Cardiac fibroblast (primary cell): ENCODE results near the gene NETO1.

Experiments
- DNase-seq, 2 donors: peaks; one replicate each; pipeline versions ENCODE4 v3.0.0 to v3.0.0-alpha.2; 2010; ENCODE audit warnings: low read depth in 2 of 2
- H3K4me3 ChIP-seq, 2 donors: replicated peaks in 1 of 2; 1 replicate in 1 of 2; 2 replicates in 1 of 2; pipeline ENCODE4 v1.5.1; 2011; ENCODE audit warnings: low read depth in 2 of 2, low read length in 2 of 2, mild to moderate bottlenecking in 2 of 2, moderate library complexity in 1 of 2
- CTCF ChIP-seq: IDR thresholded peaks from one replicate; pipeline ENCODE4 v1.5.1; 2011; ENCODE audit warnings: low read depth, mild to moderate bottlenecking, low read length, inconsistent platforms

NETO1 gene

DNA sequence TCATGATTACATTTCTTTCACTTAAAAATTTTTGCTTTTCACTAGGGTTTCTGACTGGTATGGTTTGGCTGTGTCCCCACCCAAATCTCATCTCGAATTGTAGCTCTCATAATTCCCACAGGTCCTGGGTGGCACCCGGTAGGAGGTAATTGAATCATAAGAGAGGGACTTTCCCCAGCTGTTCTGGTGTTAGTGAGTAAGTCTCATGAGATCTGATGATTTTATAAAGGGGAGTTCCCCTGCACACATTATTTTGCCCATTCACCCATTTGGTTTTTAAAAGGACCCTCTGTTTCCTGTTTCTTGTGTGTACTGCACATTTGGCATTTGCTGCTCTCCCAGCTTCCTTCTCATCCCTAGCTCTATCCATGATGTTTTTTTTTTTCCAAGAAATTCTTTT is 27.8 kb upstream of the NETO1 start:
- peak in 1 of 2 donors; percentile 7 for DNase-seq
- TF ChIP-seq CTCF = no peak
- no peak overlapping the region for H3K4me3 ChIP-seq

- DNase-seq = no peak
- no peak for TF ChIP-seq CTCF
- H3K4me3 ChIP-seq = no peak overlapping the region
Observed at GRCh38 chr18:72878561-72878960, 10.8 kb upstream of the NETO1 start.

GRCh38 chr18:72878143-72878542 is 10.4 kb upstream of the NETO1 start:
- no peak for DNase-seq
- no peak for TF ChIP-seq CTCF
- H3K4me3 ChIP-seq = no peak overlapping the region

DNA sequence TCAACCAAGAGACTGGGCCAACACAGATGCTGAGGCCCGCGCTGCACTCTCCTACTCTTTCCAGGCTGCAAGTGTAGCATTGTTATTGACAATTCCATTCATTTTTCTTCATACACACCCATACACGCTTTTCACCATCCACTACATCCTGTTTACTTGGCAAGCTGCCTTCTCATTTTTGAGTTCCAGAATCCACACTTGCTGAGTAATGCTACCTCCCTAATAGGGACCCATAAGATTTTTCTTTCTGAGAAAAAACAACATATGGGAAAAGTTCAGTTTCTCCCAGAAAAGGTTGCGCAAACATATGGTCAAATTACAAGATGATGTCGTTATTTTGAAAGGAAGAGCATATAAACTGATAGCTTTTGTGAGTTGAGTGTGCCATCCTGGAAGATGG is 3.3 kb upstream of the NETO1 start:
- H3K4me3 ChIP-seq = no peak overlapping the region
- DNase-seq = peak; percentile 36 to 61
- no peak for TF ChIP-seq CTCF

DNA sequence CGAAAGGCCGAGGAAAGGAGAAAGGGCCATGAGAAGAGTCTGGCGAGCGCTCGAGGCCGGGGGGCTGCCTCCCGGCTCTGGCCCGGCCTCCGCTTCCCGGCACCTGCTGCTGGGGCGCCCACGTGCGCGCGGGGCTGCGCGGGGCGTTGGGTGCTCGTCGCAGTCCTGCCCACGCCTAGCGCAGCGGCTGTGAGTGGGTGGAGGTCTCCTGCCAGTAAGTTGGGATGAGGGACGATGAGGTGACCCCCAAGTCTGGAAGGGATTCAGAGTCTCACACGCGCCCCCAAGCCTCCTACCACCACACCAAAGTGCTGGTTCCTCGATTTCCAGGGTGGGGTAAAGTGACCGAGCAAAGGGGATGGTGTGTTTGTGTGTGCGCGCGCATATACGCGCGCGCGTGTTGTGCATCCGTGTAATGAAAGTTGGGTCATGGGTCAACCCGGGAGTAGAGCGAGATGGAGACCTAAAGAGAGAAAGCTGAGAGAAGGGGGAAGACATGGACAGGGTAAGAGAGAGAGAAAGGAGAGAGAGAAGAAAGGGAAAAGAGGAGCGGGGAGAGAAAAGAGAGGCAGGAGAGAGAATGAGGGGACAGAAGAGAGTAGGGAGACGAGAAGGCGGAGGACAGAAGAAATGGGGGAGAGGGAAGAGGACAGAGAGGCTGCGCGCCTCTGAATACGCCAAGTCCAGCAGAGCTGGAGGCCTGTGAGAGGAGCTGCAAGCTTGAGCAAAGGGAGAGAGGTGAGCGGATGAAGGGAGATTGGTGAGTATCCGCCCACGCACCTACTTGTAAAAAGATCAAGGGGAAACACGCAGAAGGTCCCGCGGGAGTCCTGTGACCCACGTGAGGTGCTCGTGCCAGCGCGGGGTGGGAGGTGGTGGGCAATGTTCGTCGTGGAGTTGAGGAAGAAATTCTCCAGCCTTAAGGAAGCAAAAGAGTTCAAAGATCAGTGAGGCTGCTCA is 1.7 kb upstream of the NETO1 start:
- no peak for DNase-seq
- TF ChIP-seq CTCF = no peak
- H3K4me3 ChIP-seq = peak overlapping the region in 1 of 2 donors; percentile 42

- TF ChIP-seq CTCF = no peak
- H3K4me3 ChIP-seq = peak overlapping the region; percentile 35 to 42
- no peak for DNase-seq
Observed at GRCh38 chr18:72868585-72869225, 918 bp upstream of the NETO1 start.
